ENCODE measurements around the gene ARX.

GRCh38 chrX:25005034-25005381 is 10.8 kb downstream of the ARX start:
- no peak for TF ChIP-seq EZH2 (IDR thresholded peaks at IDR 0.05)
- no peak for TF ChIP-seq POLR2AphosphoS5 (IDR thresholded peaks at IDR 0.05; ENCODE audit: borderline replicate concordance, low read depth, low read length)
- TF ChIP-seq FOXP2 (optimal IDR thresholded peaks at IDR 0.05; ENCODE audit: control extremely low read depth, extremely low read length, insufficient read depth) = no peak
